ENCODE measurements around the gene GARIN1A.

GARIN1A gene

DNA sequence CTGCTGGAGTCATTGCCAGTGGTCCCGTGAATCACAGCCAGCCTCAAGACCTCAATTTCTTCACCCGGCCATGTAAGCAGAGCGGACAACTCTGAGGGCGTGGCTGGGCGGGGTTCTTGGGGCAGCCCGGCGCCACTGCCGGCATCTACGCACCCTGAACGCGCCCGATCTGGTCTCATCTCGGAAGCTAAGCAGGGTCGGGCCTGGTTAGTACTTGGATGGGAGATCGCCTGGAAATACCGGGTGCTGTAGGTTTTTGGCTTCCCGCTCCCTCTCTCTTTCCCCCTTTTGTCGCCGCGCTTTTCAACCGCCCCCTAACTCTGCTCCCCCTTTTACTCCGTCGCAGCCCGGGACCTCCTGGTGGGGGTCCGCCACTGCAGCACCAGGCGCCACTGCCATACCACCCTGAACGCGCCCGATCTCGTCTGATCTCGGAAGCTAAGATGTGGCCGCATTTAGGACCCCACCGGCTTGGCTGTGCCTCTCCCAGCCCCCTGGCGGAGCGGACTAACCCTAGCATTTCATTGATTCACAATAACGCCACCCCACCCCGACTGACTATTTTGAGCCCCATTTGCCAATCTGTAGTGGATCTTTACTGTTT is 25.3 kb downstream of the GARIN1A start:
- H3K4me3 ChIP-seq (ENCODE audit: low read length) = peak overlapping the region; percentile 22; the same call in 1 of the 2 replicates
- TF ChIP-seq ZNF274 (IDR thresholded peaks at IDR 0.05; ENCODE audit: low read depth, low read length) = no peak

DNA sequence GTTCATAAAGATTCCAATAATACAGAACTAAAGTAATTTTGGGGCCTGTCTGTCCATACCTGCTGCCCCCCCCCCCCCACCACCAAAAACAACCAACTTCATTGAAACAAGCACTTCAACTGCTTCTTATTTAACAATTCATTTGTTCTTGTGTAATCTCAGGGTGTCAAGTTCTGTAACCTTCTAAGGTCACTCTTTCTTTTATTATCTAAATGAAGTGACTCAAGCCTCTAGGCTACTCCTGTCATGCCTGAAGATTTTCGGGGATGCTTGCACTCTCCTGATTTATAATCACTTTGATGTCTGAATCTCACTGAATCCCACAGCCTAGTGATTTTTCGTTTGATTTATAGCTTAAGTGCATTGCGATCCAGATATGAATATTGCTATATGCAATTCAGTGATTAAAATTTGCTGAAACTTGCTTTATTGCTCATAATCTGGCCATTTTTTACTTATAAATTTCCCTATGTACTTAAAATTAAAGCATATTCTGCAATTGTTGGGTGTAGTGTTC is 27.2 kb downstream of the GARIN1A start:
- no peak for TF ChIP-seq ZNF274 (IDR thresholded peaks at IDR 0.05; ENCODE audit: low read depth, low read length)
- no peak overlapping the region for H3K4me3 ChIP-seq (ENCODE audit: low read length)

DNA sequence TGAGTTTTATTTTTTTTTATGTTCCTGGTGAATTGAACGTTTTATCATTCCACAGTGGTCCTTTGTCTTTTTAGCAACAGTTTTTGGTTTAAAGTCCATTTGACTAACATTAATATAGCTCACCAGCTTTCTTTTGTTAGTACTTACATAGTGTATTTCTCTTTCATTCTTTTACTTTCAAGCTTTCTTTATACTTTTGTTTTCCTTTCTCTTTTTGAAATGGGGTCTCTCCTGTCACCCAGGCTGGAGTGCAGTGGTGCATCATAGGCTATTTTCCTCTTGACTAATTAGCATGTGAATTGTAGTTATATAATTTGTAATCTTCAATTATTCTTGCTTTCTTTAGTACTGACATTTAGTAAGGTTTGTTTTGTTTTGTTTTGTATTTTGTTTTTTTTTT is 27.8 kb downstream of the GARIN1A start:
- TF ChIP-seq ZNF274 (IDR thresholded peaks at IDR 0.05; ENCODE audit: low read depth, low read length) = no peak
- no peak overlapping the region for H3K4me3 ChIP-seq (ENCODE audit: low read length)

DNA sequence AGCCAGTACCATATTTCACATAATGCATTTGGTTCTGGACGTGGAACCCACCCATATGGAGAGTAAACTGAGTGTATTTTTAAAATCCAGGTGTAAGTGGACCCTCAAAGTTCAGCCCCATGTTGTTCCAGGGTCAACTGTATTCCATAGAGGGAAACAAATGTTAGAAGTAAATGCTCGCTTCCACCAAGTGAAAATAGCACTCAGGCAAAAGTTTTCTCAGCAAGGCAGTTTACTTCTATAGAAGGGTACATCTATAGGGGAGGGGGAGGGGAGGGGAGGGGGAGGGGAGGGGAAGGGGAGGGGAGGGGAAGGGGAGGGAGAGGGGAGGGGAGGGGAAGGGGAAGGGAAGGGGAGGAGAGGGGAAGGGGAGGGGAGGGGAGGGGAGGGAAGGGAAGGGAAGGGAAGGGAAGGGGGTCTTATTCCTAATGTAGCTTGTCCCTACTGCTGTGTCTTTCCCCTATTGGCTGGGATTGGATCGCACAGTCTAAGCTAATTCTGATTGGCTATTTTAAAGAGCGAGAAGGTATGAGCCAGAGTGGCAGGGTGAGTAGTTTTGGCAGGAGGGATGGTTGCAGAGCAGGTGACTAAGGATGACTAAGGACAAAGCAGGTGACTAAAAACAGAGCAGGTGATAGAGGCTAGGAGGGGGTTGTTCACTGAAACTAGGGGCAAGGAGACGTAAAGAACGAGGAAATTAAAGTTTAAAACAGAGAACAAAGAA is 29.1 kb downstream of the GARIN1A start:
- H3K4me3 ChIP-seq (ENCODE audit: low read length) = no peak overlapping the region
- TF ChIP-seq ZNF274 (IDR thresholded peaks at IDR 0.05; ENCODE audit: low read depth, low read length) = no peak

DNA sequence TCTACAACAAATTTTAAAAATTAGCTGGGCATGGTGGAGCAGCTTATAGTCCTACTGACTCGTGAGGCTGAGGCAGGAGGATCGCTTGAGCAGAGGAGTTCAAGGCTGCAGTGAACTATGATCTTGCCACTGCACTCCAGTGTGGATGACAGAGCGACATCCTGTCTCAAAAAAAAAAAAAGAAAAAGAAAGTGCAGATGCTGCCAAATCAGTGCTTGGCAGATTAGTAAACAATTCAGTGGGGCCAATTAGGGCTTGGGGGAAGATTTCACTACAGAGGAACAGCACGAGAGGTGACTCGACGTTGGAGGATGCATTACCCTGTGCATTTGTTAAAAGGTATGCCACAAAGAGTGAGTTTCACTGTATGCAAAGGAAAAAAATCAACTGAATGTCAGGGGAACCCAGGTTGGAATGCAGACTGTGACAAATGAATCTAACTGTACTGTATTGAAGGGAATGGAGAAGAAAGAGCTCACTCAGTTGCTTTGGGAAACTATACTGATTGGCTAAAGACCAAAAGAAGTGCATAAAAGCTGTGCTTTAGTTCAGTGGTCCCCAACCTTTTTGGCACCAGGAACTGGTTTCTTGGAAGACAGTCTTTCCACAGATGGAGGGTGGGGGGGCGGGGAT is 31.6 kb downstream of the GARIN1A start:
- no peak for TF ChIP-seq ZNF274 (IDR thresholded peaks at IDR 0.05; ENCODE audit: low read depth, low read length)
- no peak overlapping the region for H3K4me3 ChIP-seq (ENCODE audit: low read length)

DNA sequence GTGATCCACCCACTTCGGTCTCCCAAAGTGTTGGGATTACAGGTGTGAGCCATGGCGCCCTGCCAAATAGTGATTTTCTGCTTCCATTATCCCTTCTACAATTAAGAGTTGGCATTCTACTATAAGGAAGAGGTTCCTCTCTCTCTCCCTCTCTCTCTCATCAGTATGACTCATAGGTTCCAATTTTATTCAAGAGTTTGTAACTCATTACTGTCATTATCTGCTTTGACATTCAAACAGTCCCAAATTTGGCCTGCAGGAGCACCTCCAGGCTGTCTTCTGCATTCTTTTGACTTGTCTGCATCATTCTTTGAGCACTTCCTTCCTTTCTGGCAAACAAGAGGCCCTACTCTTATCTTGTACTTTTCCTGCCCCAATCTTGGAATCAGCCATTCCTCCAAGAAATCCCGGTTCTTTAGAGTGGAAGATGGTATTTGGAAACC is 33.8 kb downstream of the GARIN1A start:
- TF ChIP-seq ZNF274 (IDR thresholded peaks at IDR 0.05; ENCODE audit: low read depth, low read length) = no peak
- no peak overlapping the region for H3K4me3 ChIP-seq (ENCODE audit: low read length)

DNA sequence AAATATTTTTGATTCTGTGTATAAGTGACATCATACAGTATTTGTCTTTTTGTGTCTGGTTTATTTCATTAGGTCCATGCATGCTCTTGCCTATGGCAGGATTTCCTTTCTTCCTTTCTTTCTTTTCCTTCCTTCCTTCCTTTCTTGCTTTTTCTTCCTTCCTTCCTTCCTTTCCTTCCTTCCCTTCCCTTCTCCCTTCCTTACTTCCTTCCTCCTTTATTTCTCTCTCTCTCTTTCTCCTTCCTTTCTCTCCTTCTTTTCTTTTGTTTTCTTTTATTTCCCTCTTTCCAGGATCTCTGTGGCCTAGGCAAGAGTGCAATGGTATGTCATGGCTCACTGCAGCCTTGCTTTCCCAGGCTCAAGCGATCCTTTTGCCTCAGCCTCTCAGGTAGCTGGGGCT is 35.7 kb downstream of the GARIN1A start:
- TF ChIP-seq ZNF274 (IDR thresholded peaks at IDR 0.05; ENCODE audit: low read depth, low read length) = no peak

DNA sequence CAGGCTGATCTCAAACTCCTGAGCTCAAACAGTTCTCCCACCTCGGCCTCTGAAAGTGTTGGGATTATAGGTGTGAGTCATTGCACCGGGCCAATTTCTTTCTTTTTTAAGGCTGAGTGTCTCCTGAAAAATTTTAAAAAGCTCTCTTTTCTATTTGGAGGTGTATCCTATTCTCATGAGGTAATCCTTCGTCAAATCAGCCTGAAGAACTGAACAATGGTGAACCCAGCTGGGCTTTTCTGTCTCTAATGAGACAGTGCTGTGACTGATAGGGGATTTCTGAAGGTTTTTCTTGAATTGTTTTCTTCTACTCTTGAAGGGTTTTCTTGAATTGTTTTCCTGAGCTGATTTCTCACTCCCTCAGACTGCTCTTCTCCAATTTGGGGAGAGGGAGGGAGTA is 36.1 kb downstream of the GARIN1A start:
- no peak for TF ChIP-seq ZNF274 (IDR thresholded peaks at IDR 0.05; ENCODE audit: low read depth, low read length)

More for the DNA sequence above, 35.7 kb downstream of the GARIN1A start:
- no peak overlapping the region for H3K4me3 ChIP-seq (ENCODE audit: low read length)

DNA sequence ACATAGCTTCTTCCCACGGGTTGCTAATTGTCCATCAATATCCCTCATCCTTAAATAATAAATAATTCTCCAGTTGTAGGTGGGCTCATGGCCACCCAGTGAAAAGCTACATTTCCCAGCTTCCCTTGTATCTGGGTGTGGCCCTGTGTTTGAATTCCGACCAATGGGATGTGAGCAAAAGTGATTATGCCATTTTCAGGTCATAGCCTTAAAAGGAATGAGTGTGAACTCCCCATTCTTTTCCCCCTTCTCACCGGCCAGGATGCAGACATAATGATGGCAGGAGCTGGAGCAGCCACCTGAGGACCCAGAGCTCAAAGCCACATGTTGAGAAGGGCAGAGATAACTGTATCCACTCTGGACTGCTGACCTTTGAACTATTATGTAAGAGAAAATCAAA is 36.7 kb downstream of the GARIN1A start:
- no peak for TF ChIP-seq ZNF274 (IDR thresholded peaks at IDR 0.05; ENCODE audit: low read depth, low read length)
- no peak overlapping the region for H3K4me3 ChIP-seq (ENCODE audit: low read length)

More for the DNA sequence above, 36.1 kb downstream of the GARIN1A start:
- H3K4me3 ChIP-seq (ENCODE audit: low read length) = no peak overlapping the region

DNA sequence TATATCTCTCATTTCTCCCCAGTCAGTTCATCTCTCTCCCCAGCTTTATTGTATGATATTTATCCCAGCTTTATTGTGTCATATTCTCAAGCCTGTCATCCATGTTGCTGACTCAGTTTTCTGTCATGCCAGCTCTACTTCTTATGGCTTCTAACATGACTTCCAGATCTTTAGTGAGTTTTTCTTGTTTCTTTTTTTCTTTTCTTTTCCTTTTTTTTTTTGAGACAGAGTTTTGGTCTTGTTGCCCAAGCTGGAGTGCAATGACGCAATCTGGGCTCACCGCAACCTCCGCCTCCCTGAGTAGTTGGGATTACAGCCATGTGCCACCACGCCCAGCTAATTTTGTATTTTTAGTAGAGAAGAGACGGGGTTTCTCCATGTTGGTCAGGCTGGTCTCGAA is 38.4 kb downstream of the GARIN1A start:
- H3K4me3 ChIP-seq (ENCODE audit: low read length) = no peak overlapping the region
- no peak for TF ChIP-seq ZNF274 (IDR thresholded peaks at IDR 0.05; ENCODE audit: low read depth, low read length)

DNA sequence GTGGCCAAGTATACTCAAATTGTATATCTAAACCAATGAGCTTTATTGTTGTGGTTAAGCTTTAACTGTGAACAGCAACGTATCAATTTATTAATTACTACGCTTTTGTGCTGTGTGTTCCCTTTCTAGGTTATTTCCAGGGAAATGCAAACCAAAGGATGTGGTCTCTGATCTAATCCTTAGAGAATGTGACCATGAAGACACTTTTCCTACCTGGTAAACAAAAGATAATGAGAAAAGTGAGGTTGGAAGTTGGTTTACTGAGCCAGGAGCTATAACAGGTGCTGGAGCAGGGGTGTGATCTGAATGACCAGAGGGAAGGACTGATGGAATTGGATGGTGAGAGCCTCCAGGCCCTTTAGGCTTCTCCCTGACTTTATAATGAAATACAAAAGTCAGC is 41.7 kb downstream of the GARIN1A start:
- H3K4me3 ChIP-seq (ENCODE audit: low read length) = no peak overlapping the region
- no peak for TF ChIP-seq ZNF274 (IDR thresholded peaks at IDR 0.05; ENCODE audit: low read depth, low read length)

DNA sequence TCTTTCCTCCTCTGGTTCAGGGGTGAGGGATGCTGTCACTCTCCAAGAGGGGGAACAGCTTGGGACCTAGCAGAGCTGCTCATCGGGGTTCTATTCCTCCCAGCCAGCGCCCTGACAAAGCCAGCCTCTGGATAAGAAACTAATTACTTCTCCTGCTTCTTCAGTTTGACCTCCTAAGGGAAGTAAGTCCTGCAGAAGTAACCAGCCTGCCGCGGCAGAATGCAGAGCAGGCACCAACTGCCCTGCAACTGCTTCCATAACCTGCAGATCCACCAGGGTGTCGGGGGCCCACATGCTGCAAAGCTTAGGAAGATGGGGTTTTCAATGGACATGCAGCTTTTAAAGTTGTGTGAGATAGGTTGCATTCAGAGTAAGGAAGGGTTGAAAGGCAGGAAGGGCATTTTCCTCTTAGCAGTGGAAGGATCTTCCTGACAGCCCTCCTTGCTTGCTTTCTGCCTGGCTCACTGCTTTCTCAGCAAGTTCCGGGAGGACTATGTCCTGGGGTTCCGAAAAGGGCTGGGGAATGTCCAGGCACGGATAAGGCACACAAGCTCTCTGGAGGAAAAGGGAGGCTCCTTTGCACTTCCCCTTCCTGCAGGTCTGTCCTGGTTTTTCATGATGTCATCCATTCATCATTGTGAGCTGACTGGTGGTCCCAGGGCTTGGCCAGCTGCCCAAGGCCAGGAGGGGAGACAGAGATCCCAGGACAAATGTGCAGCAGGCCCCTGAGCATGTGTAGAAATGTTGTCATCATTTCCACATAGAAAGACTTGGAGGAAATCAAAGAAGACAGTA is 42.8 kb downstream of the GARIN1A start:
- H3K4me3 ChIP-seq (ENCODE audit: low read length) = no peak overlapping the region
- TF ChIP-seq ZNF274 (IDR thresholded peaks at IDR 0.05; ENCODE audit: low read depth, low read length) = no peak

DNA sequence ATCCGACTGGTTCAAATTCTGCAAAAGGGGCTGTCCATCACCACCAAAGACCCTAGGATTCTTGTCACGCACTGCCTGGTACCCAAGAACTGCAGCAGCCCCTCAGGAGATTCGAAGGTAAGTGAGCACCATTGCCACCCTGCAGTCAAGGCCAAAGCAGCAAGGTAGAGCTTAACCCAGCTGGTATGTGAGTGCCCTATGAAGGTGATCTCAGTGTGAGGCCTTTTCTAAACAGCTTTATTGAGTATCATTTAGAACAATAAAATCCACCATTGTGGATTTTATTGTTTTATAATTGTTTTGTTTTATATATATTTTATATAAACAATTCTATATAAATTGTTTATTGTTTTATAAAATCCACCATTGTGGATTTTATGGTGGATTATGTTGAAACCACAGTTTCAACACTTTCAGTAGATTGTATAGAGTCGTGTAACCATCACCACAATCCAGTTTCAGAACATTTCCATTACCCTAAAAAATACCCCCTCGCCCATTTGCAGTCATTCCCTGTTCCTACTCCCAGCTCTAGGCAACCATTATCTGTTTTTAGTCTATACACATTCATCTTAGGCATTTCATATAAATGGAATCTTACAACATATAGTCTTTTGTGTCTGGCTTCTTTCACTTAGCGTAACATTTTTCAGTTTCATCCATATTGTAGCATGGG is 47.0 kb downstream of the GARIN1A start:
- no peak for TF ChIP-seq ZNF274 (IDR thresholded peaks at IDR 0.05; ENCODE audit: low read depth, low read length)
- H3K4me3 ChIP-seq (ENCODE audit: low read length) = no peak overlapping the region

DNA sequence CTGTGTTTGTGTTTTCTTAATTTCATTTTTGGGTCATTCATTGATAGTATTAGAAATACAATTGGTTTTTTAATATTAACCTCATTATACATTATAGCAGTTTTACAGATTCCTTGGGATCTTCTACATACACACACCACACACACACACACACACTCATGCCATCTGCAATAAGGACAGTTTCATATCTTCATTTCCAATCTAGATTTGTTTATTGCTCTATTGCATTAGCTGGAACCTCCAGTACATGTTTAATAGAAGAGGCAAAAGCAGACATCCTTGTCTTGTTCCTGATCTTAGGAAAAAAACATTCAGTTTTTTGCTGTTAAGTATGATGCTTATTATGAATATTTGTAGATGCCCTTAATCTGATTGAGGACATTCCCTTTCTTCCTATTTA is 49.3 kb downstream of the GARIN1A start:
- TF ChIP-seq ZNF274 (IDR thresholded peaks at IDR 0.05; ENCODE audit: low read depth, low read length) = no peak
- no peak overlapping the region for H3K4me3 ChIP-seq (ENCODE audit: low read length)
